Coronary artery (tissue), 2 donors: ENCODE measurements around the gene RPAP2.
"Not testable (repeated sequence)": the region's sequence is repeated elsewhere in the genome, so short reads cannot be mapped to it uniquely, and the experiment has no call there.

Experiments used
- DNase-seq: peaks from one replicate; pipeline ENCODE4 v3.0.0-alpha.2; 2017; ENCODE audit warnings: low spot score
- H3K27ac ChIP-seq, 2 donors: fragments of 200-600 bp; sonication (generic); one replicate each; pipeline ENCODE4 v1.5.1; 2016 to 2019
- H3K4me3 ChIP-seq: fragments of 200-600 bp; sonication (generic); 2 replicates; pipeline ENCODE4 v1.5.1; 2016; ENCODE audit warnings: mild to moderate bottlenecking, moderate library complexity
- CTCF ChIP-seq: fragments of 200-600 bp; sonication (generic); IDR thresholded peaks from one replicate; pipeline ENCODE4 v1.5.1; 2019; ENCODE audit warnings: antibody characterized with exemption

The RPAP2 gene

GRCh38 chr1:92298573-92299476 is at the start of gene RPAP2, which contains the start of gene GLMN:
Gene RPAP2 (plus strand): TSS chr1:92299059. CDS start chr1:92299074, 15 bp downstream.
Gene GLMN (minus strand): TSS chr1:92298987. CDS start chr1:92297999, 988 bp downstream.
- H3K4me3 ChIP-seq, result peak within 1 kb of the TSS; percentile 94
- H3K27ac ChIP-seq, result peak within 1 kb of the TSS; percentile 90 to 98
- DNase-seq, result peak; percentile 86
- no peak for TF ChIP-seq CTCF

- not testable (repeated sequence) for H3K27ac ChIP-seq, DNase-seq, H3K4me3 ChIP-seq
Measured at GRCh38 chr1:92254714-92255113, 44.1 kb upstream of the RPAP2 start.

GRCh38 chr1:92259350-92259749 is 39.5 kb upstream of the RPAP2 start:
- DNase-seq, result no peak
- H3K27ac ChIP-seq, result no peak overlapping the region
- no peak overlapping the region for H3K4me3 ChIP-seq
- TF ChIP-seq CTCF, result no peak

GRCh38 chr1:92262516-92262915 is 36.3 kb upstream of the RPAP2 start:
- H3K4me3 ChIP-seq, result no peak overlapping the region
- DNase-seq, result no peak
- H3K27ac ChIP-seq, result no peak overlapping the region
- no peak for TF ChIP-seq CTCF

- no peak for DNase-seq
- TF ChIP-seq CTCF, result no peak
- Histone ChIP-seq H3K4me3 (no peak overlapping the region), H3K27ac (no peak overlapping the region)
Measured at GRCh38 chr1:92273039-92273438, 25.8 kb upstream of the RPAP2 start.

GRCh38 chr1:92274939-92275338 is 23.9 kb upstream of the RPAP2 start:
- Histone ChIP-seq H3K27ac (no peak overlapping the region), H3K4me3 (no peak overlapping the region)
- TF ChIP-seq CTCF, result no peak
- no peak for DNase-seq

GRCh38 chr1:92276082-92276481 is 22.8 kb upstream of the RPAP2 start:
- no peak for TF ChIP-seq CTCF
- H3K4me3 ChIP-seq, result no peak overlapping the region
- no peak overlapping the region for H3K27ac ChIP-seq
- no peak for DNase-seq
